GM23248 (cell line): ENCODE data around the gene PDE4DIP.
"Not testable (repeated sequence)": the region's sequence is repeated elsewhere in the genome, so short reads cannot be mapped to it uniquely, and the experiment has no call there.

Experiments
- EZH2 ChIP-seq: fragments of 200-600 bp; sonication (generic); IDR thresholded peaks from 2 replicates; pipeline ENCODE4 v1.6.1; 2018; ENCODE audit warnings: antibody characterized with exemption, mild to moderate bottlenecking; ENCODE audit not compliant: insufficient read depth, poor library complexity, severe bottlenecking
- EZH2phosphoT487 ChIP-seq: fragments of 200-600 bp; sonication (generic); IDR thresholded peaks from 2 replicates; pipeline ENCODE4 v1.6.1; 2018; ENCODE audit warnings: antibody characterized with exemption, moderate library complexity, mild to moderate bottlenecking, low read depth; ENCODE audit not compliant: insufficient read depth

DNA sequence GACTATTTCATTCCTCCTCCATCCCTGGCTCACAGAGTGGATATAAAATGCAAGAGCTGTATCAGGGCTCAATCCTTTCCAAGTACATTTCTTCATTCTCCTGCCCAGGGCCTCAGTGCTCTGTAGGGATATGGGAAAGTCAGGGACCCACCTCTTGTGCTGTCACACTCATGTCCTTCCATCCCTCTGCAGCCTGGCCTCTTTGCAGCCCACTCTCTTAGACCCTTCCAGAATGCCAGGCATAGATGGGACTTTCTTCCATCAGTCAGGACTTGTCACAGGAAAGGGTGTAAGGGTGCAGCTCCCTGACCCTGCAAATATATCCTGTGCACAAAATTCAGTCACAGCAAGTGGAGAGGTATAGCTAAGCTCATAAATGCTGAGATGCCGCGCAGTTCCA lies 172.4 kb downstream of the PDE4DIP start:
- not testable (repeated sequence) for TF ChIP-seq EZH2phosphoT487, EZH2
